SU-DHL-6 (cell line): ENCODE measurements around the gene TNP2.

Experiments used
- H2AFZ ChIP-seq: fragments of 200-600 bp; sonication (generic); 2 replicates; pipeline ENCODE4 v1.6.1; 2014; ENCODE audit warnings: low read depth, mild to moderate bottlenecking, moderate library complexity, mixed read lengths, antibody characterized with exemption, low read length; ENCODE audit not compliant: severe bottlenecking
- H3F3A ChIP-seq: fragments of 200-600 bp; shearing (Covaris generic); 2 replicates; pipeline ENCODE4 v1.6.0; 2016; ENCODE audit warnings: antibody characterized with exemption, mild to moderate bottlenecking; ENCODE audit not compliant: insufficient read depth
- H3K27ac ChIP-seq: fragments of 200-600 bp; sonication (generic); 2 replicates; pipeline ENCODE4 v1.5.1; 2016; ENCODE audit warnings: low read depth, mild to moderate bottlenecking, low read length, moderate library complexity, mixed read lengths
- H3K27me3 ChIP-seq: fragments of 200-600 bp; sonication (generic), shearing (Covaris generic); 2 replicates; pipeline ENCODE4 v1.6.0; 2014; ENCODE audit warnings: mild to moderate bottlenecking, low read length
- H3K36me3 ChIP-seq: fragments of 200-600 bp; sonication (generic); 2 replicates; pipeline ENCODE4 v1.6.1; 2014; ENCODE audit warnings: mild to moderate bottlenecking, low read length, mixed read lengths
- H3K4me2 ChIP-seq: fragments of 300-600, 200-600 bp; shearing (Covaris generic), sonication (generic); 2 replicates; pipeline ENCODE4 v1.6.0; 2014; ENCODE audit warnings: low read length, low read depth, mild to moderate bottlenecking; ENCODE audit not compliant: poor library complexity, severe bottlenecking
- H3K4me3 ChIP-seq: fragments of 200-600 bp; sonication (generic); 2 replicates; pipeline ENCODE4 v1.5.1; 2014; ENCODE audit warnings: antibody characterized with exemption, low read length, mild to moderate bottlenecking, mixed read lengths; ENCODE audit not compliant: insufficient read depth, poor library complexity, severe bottlenecking
- H3K79me2 ChIP-seq: fragments of 200-600 bp; sonication (generic); 2 replicates; pipeline ENCODE4 v1.6.1; 2014; ENCODE audit warnings: mild to moderate bottlenecking, low read length, moderate library complexity; ENCODE audit not compliant: insufficient read depth
- H3K9ac ChIP-seq: fragments of 200-600 bp; sonication (generic); 2 replicates; pipeline ENCODE4 v1.7.0; 2014; ENCODE audit warnings: mild to moderate bottlenecking, low read length
- H3K9me2 ChIP-seq: fragments of 200-600 bp; sonication (generic); replicated peaks from 2 replicates; pipeline ENCODE4 v1.6.1; 2014; ENCODE audit warnings: low read length; ENCODE audit not compliant: insufficient read depth
- H3K9me3 ChIP-seq: fragments of 200-600 bp; sonication (generic); 2 replicates; pipeline ENCODE4 v1.6.1; 2014; ENCODE audit warnings: low read length, mixed read lengths; ENCODE audit not compliant: insufficient read depth
- H4K20me1 ChIP-seq: fragments of 200-600 bp; sonication (generic); 2 replicates; pipeline ENCODE4 v1.6.1; 2014; ENCODE audit warnings: low read depth, mild to moderate bottlenecking, antibody characterized with exemption, low read length, moderate library complexity, mixed read lengths
- EZH2phosphoT487 ChIP-seq: fragments of 200-600 bp; sonication (generic), shearing (Covaris generic); conservative IDR thresholded peaks from 2 replicates; pipeline ENCODE4 v1.6.1; 2018; ENCODE audit warnings: mild to moderate bottlenecking, antibody characterized with exemption, low read length, moderate library complexity, mixed read lengths
- TF ChIP-seq, protein P1 (sequence below): fragments of 200-600 bp; sonication (generic); IDR thresholded peaks from one replicate; pipeline ENCODE4 v1.5.1; 2017; ENCODE audit warnings: antibody characterized with exemption, mild to moderate bottlenecking, low read length, moderate library complexity; ENCODE audit not compliant: insufficient read depth, poor library complexity, severe bottlenecking

TNP2 gene

DNA sequence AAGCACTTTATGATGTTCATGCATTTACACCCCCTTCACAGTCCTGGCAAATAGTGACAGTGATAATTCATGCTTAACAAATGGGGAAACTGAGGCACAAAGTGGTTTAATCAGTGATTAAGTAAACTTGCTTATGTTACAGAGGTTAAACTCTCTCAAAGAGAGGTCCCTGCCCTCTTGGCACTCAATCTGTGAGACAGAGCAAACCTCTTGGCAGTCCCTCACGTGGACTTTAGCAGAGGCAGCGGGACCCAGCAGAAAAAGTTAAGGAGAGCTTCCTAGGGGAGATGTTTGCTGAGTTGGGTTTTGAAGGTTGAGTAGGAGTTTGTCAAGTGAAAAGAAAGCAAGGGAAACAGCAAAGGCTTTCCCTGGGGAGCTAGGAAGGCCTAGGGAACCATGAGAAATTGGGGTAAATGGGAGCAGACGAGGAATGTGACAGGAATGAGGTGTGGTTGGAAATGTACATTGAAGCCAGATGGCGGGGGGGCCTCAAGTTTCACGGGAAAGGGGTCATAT lies 23.8 kb downstream of the TNP2 start:
- Histone ChIP-seq H3K9me3 (no peaks in the 10 kb centered on the region), H4K20me1 (no peaks in the 10 kb centered on the region), H2AFZ (no peak overlapping the region), H3F3A (no peaks in the 10 kb centered on the region), H3K79me2 (no peaks in the 10 kb centered on the region), H3K9ac (no peak overlapping the region), H3K4me3 (no peak overlapping the region), H3K27ac (no peak overlapping the region), H3K27me3 (no peaks in the 10 kb centered on the region), H3K36me3 (no peaks in the 10 kb centered on the region), H3K9me2 (no peaks in the 10 kb centered on the region), H3K4me2 (no peak overlapping the region)
- no peak for TF ChIP-seq EZH2phosphoT487
- TF ChIP-seq, protein P1, sequence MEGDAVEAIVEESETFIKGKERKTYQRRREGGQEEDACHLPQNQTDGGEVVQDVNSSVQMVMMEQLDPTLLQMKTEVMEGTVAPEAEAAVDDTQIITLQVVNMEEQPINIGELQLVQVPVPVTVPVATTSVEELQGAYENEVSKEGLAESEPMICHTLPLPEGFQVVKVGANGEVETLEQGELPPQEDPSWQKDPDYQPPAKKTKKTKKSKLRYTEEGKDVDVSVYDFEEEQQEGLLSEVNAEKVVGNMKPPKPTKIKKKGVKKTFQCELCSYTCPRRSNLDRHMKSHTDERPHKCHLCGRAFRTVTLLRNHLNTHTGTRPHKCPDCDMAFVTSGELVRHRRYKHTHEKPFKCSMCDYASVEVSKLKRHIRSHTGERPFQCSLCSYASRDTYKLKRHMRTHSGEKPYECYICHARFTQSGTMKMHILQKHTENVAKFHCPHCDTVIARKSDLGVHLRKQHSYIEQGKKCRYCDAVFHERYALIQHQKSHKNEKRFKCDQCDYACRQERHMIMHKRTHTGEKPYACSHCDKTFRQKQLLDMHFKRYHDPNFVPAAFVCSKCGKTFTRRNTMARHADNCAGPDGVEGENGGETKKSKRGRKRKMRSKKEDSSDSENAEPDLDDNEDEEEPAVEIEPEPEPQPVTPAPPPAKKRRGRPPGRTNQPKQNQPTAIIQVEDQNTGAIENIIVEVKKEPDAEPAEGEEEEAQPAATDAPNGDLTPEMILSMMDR, result no peak

DNA sequence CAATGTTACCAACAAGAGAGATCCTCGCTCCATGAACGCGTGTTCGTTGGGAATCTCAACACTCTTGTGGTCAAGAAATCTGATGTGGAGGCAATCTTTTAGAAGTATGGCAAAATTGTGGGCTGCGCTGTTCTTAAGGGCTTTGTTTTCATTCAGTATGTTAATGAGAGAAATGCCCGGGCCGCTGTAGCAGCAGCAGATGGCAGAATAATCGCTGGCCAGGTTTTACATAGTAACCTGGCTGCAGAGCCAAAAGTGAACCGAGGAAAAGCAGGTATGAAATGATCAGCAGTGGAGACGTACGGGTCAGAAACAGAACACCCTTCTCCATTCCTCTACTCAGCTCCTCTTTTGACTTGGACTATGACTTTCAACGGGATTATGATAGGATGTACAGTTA lies 26.5 kb downstream of the TNP2 start:
- no peaks in the 10 kb centered on the region for H3K36me3 ChIP-seq
- no peaks in the 10 kb centered on the region for H3K27me3 ChIP-seq
- H4K20me1 ChIP-seq, result no peaks in the 10 kb centered on the region
- H2AFZ ChIP-seq, result no peak overlapping the region
- no peak overlapping the region for H3K27ac ChIP-seq
- H3F3A ChIP-seq, result no peaks in the 10 kb centered on the region
- no peak overlapping the region for H3K4me2 ChIP-seq
- no peak for TF ChIP-seq EZH2phosphoT487
- TF ChIP-seq, protein P1, result no peak
- no peaks in the 10 kb centered on the region for H3K79me2 ChIP-seq
- H3K9me2 ChIP-seq, result no peaks in the 10 kb centered on the region
- H3K4me3 ChIP-seq, result no peak overlapping the region
- H3K9me3 ChIP-seq, result no peaks in the 10 kb centered on the region
- no peak overlapping the region for H3K9ac ChIP-seq

DNA sequence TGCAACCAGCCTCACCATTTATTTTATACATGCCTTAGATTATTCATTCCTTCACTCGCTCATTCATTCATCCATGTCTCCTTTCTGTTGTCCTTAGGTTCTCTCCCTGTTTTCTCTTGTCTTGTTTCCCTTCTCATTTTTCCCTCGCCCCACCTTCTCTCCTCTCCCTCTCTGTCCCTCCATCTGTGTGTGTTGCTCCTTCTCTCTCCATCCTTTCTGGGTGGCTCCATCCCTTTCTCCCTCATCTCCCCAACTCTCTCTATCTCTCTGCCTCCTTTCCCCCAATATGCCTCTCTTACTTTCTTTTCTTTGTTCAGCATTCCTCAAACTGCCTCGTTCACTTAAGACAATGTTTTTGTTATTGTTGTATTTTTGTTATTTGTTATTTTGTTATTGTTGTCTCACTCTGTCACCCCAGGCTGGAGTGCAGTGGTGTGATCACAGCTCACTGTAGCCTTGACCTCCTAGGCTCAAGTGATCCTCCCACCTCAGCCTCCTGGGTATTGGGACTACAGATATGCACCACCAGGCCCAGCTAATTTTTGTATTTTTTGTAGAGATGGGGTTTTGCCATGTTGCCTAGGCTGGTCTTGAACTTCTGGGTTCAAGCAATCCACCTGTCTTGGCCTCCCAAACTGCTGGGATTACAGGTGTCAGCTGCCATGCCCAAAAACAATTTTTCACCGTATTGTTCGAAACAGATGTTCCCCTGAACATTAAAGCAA lies 27.5 kb downstream of the TNP2 start:
- no peaks in the 10 kb centered on the region for H3K9me2 ChIP-seq
- no peaks in the 10 kb centered on the region for H3K79me2 ChIP-seq
- TF ChIP-seq, protein P1, result no peak
- TF ChIP-seq EZH2phosphoT487, result no peak
- H3K36me3 ChIP-seq, result no peaks in the 10 kb centered on the region
- H3K27me3 ChIP-seq, result no peaks in the 10 kb centered on the region
- no peaks in the 10 kb centered on the region for H3K9me3 ChIP-seq
- no peak overlapping the region for H3K27ac ChIP-seq
- H4K20me1 ChIP-seq, result no peaks in the 10 kb centered on the region
- H3K4me3 ChIP-seq, result no peak overlapping the region
- no peak overlapping the region for H3K4me2 ChIP-seq
- H3K9ac ChIP-seq, result no peak overlapping the region
- H2AFZ ChIP-seq, result no peak overlapping the region
- H3F3A ChIP-seq, result no peaks in the 10 kb centered on the region
